Measurements from ENCODE around the gene CNTF. TPM values are rescaled to one million over a fixed set of nuclear protein-coding genes. Genes with fewer than 3 reads are reported as not detected.

Gene CNTF
- total RNA-seq, 1 experiment from 2014 or later = 1.6 TPM

GRCh38 chr11:58626934-58627483, 4.5 kb downstream of the CNTF start (continued):
- TF ChIP-seq FOXP4 (CRISPR knock-in tag; IDR thresholded peaks at IDR 0.05) = no peak
- TF ChIP-seq ZNF263 (CRISPR knock-in tag; IDR thresholded peaks at IDR 0.05; ENCODE audit: low read depth) = no peak

GRCh38 chr11:58628446-58628845, 6.0 kb downstream of the CNTF start:
- POLR2A ChIA-PET = no interaction called here
- Mint-ChIP-seq H3K27ac (no peak overlapping the region), H3K27me3 (ENCODE audit: low read depth) (no peaks in the 10 kb centered on the region), H3K4me1 (peaks cover 13% of the 10 kb centered on the region), H3K9me3 (no peaks in the 10 kb centered on the region), H3K36me3 (peaks cover 10% of the 10 kb centered on the region), H3K4me3 (no peak overlapping the region)
- TF ChIP-seq ZNF532 (CRISPR knock-in tag; IDR thresholded peaks at IDR 0.05; ENCODE audit: borderline replicate concordance) = no peak
- no peak for TF ChIP-seq FOXJ3 (CRISPR knock-in tag; IDR thresholded peaks at IDR 0.05; ENCODE audit: borderline replicate concordance)
- no peak for TF ChIP-seq FOXK1 (CRISPR knock-in tag; IDR thresholded peaks at IDR 0.05)
- TF ChIP-seq CTCF (IDR thresholded peaks at IDR 0.05) = no peak
- TF ChIP-seq NR2C2 (CRISPR knock-in tag; IDR thresholded peaks at IDR 0.05) = no peak
- no peak for TF ChIP-seq NR1H2 (CRISPR knock-in tag; IDR thresholded peaks at IDR 0.05)
- no peak for TF ChIP-seq SMAD3 (CRISPR knock-in tag; IDR thresholded peaks at IDR 0.05; ENCODE audit: borderline replicate concordance)
- no peak for TF ChIP-seq ZNF396 (CRISPR knock-in tag; IDR thresholded peaks at IDR 0.05; ENCODE audit: borderline replicate concordance)
- TF ChIP-seq CBFB (CRISPR knock-in tag; IDR thresholded peaks at IDR 0.05; ENCODE audit: low read depth) = no peak
- TF ChIP-seq SMAD4 (CRISPR knock-in tag; IDR thresholded peaks at IDR 0.05) = no peak
- TF ChIP-seq TEAD4 (CRISPR knock-in tag; IDR thresholded peaks at IDR 0.05) = no peak
- no peak for TF ChIP-seq ATF6 (CRISPR knock-in tag; IDR thresholded peaks at IDR 0.05)
- TF ChIP-seq NR3C1 (CRISPR knock-in tag; conservative IDR thresholded peaks at IDR 0.05; ENCODE audit: low read depth) = no peak
- TF ChIP-seq CDX4 (CRISPR knock-in tag; IDR thresholded peaks at IDR 0.05; ENCODE audit: borderline replicate concordance) = no peak
- TF ChIP-seq ZMAT4 (CRISPR knock-in tag; IDR thresholded peaks at IDR 0.05) = no peak
- no peak for TF ChIP-seq ATF1 (CRISPR knock-in tag; IDR thresholded peaks at IDR 0.05)
- no peak for TF ChIP-seq IRF2 (CRISPR knock-in tag; IDR thresholded peaks at IDR 0.05; ENCODE audit: borderline replicate concordance, low read depth)
- no peak for TF ChIP-seq ATF3 (CRISPR knock-in tag; conservative IDR thresholded peaks at IDR 0.05)
- CTCF ChIA-PET = interaction anchor here (0.8 to 2.5 kb wide), 6 partner anchors 16 to 430 kb away, joined by 3 to 18 read pairs (median 8); no protein-coding TSS in a partner anchor
- DNase-seq (ENCODE audit: low spot score) = no peak
- no peak for ATAC-seq
